Upper lobe of right lung (tissue), 1 donor: ENCODE results near the gene ANO10. TPM values are rescaled to one million over a fixed set of nuclear protein-coding genes. Genes with fewer than 3 reads are reported as not detected.

Source experiments
- ATAC-seq: fragments of 200-7000 bp; cut with Tn5 transposase; one replicate; pipeline ENCODE4 v1.9.1; 2020; ENCODE audit warnings: mild to moderate bottlenecking, moderate library complexity
- DNase-seq: peaks from one replicate; pipeline ENCODE4 v3.0.0-alpha.2; 2020
- H3K27ac ChIP-seq: fragments of 200-600 bp; one replicate; pipeline ENCODE4 v1.8.0; 2022
- H3K27me3 ChIP-seq: fragments of 200-600 bp; one replicate; pipeline ENCODE4 v1.8.0; 2022; ENCODE audit warnings: mild to moderate bottlenecking
- H3K36me3 ChIP-seq: fragments of 200-600 bp; one replicate; pipeline ENCODE4 v1.8.0; 2022
- H3K4me1 ChIP-seq: fragments of 200-600 bp; one replicate; pipeline ENCODE4 v1.8.0; 2022
- H3K4me3 ChIP-seq: fragments of 200-600 bp; one replicate; pipeline ENCODE4 v1.8.0; 2022; ENCODE audit warnings: mild to moderate bottlenecking
- H3K9me3 ChIP-seq: fragments of 200-600 bp; one replicate; pipeline ENCODE4 v1.8.0; 2022
- intact Hi-C: fragments of 100-400 bp; cut with DNase I; formaldehyde crosslinking; loops from one replicate; pipeline ENCODE4 v1.11.0; 2022
- total RNA-seq: library from RNA; stranded (reverse); fragmentation: NEBNext Ultra II Directional; extraction: Animal tissue kit (Norgen Biotek cat#: 25700); gene quantifications from one replicate; pipeline ENCODE4 v1.2.1, GENCODE V29; 2021
- TF ChIP-seq, protein P1 (sequence below): fragments of 200-600 bp; IDR thresholded peaks from one replicate; pipeline ENCODE4 v1.8.0; 2022; ENCODE audit warnings: antibody characterized with exemption
- donor health status: DM: no; HTN: yes; CAD: no; lungs with severe emphysema.

Gene ANO10
- total RNA-seq, 1 donor from 2014 or later: 30.6 TPM

DNA sequence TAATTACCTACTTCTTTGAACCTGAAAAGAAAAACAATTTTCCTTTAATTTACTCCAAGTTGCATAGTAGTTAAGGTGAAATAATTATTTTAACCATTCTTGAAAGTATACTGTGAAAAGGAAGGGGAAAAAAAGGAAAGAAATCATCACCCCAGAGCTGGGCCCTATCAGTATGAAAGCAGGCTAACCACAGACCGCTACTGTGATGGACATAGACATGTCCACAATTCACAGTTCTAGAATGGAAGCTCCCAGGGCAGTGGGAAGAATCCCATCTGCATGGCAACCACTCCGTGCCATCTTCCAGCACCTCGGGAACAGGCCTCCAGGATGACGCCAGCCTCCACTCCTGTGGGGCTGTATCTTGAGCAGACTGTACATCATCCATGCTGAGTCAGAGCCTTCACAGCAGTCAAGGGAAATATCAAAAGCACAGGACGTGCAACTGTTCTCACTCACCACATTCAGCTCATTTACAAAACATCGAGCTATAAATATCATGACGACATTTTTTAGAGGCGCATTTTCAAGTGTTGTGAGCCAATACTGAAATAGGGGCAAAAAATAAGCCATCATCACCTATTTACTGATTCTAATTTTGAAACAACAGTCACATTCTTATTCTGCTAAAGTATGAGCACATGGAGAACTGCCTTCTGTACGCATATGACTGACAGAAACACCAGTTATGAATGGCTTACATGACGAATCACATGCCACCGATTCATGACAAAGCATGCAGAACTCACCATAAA is 215.7 kb downstream of the ANO10 start:
- Histone ChIP-seq H3K27ac (no peak overlapping the region), H3K27me3 (no peaks in the 10 kb centered on the region), H3K4me1 (peaks cover under 1% of the 10 kb centered on the region), H3K4me3 (no peak overlapping the region), H3K36me3 (no peaks in the 10 kb centered on the region), H3K9me3 (no peaks in the 10 kb centered on the region)
- TF ChIP-seq, protein P1, sequence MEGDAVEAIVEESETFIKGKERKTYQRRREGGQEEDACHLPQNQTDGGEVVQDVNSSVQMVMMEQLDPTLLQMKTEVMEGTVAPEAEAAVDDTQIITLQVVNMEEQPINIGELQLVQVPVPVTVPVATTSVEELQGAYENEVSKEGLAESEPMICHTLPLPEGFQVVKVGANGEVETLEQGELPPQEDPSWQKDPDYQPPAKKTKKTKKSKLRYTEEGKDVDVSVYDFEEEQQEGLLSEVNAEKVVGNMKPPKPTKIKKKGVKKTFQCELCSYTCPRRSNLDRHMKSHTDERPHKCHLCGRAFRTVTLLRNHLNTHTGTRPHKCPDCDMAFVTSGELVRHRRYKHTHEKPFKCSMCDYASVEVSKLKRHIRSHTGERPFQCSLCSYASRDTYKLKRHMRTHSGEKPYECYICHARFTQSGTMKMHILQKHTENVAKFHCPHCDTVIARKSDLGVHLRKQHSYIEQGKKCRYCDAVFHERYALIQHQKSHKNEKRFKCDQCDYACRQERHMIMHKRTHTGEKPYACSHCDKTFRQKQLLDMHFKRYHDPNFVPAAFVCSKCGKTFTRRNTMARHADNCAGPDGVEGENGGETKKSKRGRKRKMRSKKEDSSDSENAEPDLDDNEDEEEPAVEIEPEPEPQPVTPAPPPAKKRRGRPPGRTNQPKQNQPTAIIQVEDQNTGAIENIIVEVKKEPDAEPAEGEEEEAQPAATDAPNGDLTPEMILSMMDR: no peak
- ATAC-seq (peak; percentile 39), DNase-seq (no peak)
- intact Hi-C loops: no loop called here

DNA sequence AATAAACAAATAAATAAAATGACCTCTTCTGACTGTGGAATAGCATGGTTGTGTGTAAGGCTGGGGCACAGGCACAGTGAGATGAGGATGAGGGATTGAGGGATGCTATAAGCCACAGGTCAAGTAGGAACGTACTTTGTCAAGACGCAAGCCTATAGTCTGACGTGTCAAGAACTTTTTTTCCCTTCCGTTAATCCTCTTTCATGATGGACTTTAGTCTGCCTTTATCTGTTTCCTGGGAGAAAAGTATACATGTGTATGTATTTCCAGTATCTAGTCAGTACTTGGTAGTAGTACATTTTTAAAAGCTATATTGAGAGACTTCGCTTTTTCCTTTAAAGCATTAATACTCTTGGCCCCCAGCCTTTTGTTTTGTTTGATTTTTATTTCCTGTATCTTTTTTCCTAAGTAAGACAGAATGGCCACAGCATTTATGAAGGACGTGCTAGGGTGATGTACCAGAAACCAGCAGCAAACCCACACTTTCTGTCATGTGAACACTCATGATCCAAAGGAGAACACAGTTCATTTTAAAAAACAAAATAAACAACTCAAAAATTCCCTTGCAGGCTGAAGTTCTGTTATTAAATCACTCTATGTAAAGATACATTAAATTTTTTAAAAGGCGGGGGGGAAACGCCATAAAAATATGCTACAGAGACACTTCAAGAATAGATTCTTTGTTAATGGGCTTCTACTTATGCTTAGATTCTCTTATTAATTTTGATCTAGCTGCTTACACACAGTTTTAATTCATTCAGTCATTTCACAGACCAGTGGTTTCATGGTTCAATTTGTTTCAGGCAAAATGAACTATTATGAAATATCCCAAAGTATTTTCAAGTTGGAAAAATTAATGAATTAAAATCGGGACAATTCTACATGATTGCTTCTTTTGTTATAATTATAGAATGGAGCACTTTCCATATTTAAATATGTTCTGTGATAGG is 220.8 kb downstream of the ANO10 start:
- TF ChIP-seq, protein P1: no peak
- Histone ChIP-seq H3K36me3 (no peaks in the 10 kb centered on the region), H3K4me3 (no peak overlapping the region), H3K9me3 (no peaks in the 10 kb centered on the region), H3K4me1 (peaks cover 8% of the 10 kb centered on the region), H3K27me3 (no peaks in the 10 kb centered on the region), H3K27ac (no peak overlapping the region)
- intact Hi-C loops: no loop called here
- DNase-seq: no peak
- no peak for ATAC-seq

DNA sequence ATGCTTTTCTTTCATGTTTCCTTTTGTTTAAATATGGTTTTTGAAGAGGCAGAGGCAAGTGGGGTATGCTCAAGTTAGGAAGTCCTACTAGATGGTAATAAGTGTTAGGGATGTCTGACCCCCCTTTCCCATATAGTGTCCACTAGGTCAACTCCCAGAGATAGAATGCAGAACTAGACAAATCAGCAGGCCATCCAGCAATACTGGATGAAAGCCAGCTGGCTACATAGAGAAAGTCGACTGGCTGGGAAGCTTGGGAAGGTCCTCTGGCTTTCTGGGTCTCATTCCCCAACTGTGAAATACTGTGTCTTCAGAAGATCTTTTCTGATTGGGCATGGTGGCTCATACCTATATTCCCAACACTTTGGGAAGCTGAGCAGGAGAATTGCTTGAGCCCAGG is 221.6 kb downstream of the ANO10 start:
- Histone ChIP-seq H3K27me3 (no peaks in the 10 kb centered on the region), H3K36me3 (no peaks in the 10 kb centered on the region), H3K27ac (no peak overlapping the region), H3K4me1 (peaks cover 8% of the 10 kb centered on the region), H3K4me3 (no peak overlapping the region), H3K9me3 (no peaks in the 10 kb centered on the region)
- no peak for ATAC-seq
- intact Hi-C loops: no loop called here
- DNase-seq: no peak
- TF ChIP-seq, protein P1: no peak

DNA sequence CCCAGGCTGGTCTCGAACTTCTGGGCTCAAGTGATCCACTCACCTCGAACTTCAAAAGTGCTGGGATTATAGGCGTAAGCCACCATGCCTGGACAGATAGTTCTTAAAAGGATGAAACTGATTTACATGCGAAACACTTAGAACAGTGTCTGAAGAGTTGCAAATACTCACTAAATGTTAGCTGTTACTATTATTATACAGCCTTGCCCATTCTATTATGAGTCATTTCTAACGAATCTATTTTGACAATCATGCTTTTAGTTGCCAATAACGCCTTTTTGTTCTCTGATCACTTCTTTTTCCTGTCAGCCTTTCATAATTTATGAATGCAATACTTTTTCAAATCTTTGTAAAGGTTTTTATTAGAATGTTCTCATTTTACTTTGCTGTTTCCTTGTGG is 222.8 kb downstream of the ANO10 start:
- no peak overlapping the region for H3K4me3 ChIP-seq
- H3K27ac ChIP-seq: no peak overlapping the region
- DNase-seq (no peak), ATAC-seq (no peak)
- H3K36me3 ChIP-seq: no peaks in the 10 kb centered on the region
- no peaks in the 10 kb centered on the region for H3K9me3 ChIP-seq
- TF ChIP-seq, protein P1: no peak
- peaks cover 8% of the 10 kb centered on the region for H3K4me1 ChIP-seq
- intact Hi-C loops: no loop called here
- H3K27me3 ChIP-seq: no peaks in the 10 kb centered on the region

DNA sequence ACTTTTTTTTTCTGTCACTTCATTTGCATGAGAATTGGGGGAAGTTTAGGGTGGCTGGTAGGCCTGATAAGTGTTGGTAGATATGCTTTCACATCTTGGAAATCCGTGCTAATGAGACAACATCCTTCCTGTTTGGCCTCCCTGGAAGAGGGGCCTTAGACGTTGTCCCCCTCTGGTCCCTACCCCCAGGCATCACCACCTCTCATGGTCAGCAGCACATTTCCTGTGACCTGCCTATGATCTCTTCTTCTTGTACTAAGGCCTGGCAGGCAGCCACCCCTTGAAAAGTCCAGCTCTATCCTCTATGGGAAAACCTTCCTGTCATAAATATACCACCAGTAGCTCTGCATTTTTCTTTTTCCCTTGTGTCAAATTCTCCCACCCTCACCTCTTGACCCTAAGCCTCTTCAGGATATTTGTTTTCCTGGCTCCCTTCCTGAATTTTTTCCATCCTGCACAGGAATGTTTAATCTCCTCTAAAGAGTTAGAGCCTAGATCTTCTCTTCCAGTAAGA is 227.7 kb downstream of the ANO10 start:
- H3K27me3 ChIP-seq: no peaks in the 10 kb centered on the region
- intact Hi-C loops: no loop called here
- no peaks in the 10 kb centered on the region for H3K9me3 ChIP-seq
- no peaks in the 10 kb centered on the region for H3K36me3 ChIP-seq
- no peak for DNase-seq
- peak; percentile 74 for ATAC-seq
- H3K4me1 ChIP-seq: peaks cover 13% of the 10 kb centered on the region
- peak overlapping the region; percentile 33 for H3K27ac ChIP-seq
- TF ChIP-seq, protein P1: no peak
- no peak overlapping the region for H3K4me3 ChIP-seq
